ENCODE measurements around the gene BBS9. TPM values are rescaled to one million over a fixed set of nuclear protein-coding genes. Genes with fewer than 3 reads are reported as not detected.

BBS9 gene
- total RNA-seq, 4 donors from 2014 or later = 16.4 to 26.0 (median 21.4) TPM

GRCh38 chr7:33339074-33339790 lies 209.9 kb downstream of the BBS9 start:
- H3K27ac ChIP-seq = no peak overlapping the region
- H3K9me3 ChIP-seq = no peaks in the 10 kb centered on the region
- no peaks in the 10 kb centered on the region for H3K27me3 ChIP-seq
- no peaks in the 10 kb centered on the region for H3K4me1 ChIP-seq
- H3K4me3 ChIP-seq = no peak overlapping the region
- DNase-seq (ENCODE audit: low spot score in 2 of 2) = no peak
- H3K36me3 ChIP-seq = no peaks in the 10 kb centered on the region
- WGBS = 46% methylated on average over 3 of the region's 3 CpGs
- TF ChIP-seq EP300 (IDR thresholded peaks at IDR 0.05) = no peak
- no peak for TF ChIP-seq POLR2A (IDR thresholded peaks at IDR 0.05)
- TF ChIP-seq, protein P1, sequence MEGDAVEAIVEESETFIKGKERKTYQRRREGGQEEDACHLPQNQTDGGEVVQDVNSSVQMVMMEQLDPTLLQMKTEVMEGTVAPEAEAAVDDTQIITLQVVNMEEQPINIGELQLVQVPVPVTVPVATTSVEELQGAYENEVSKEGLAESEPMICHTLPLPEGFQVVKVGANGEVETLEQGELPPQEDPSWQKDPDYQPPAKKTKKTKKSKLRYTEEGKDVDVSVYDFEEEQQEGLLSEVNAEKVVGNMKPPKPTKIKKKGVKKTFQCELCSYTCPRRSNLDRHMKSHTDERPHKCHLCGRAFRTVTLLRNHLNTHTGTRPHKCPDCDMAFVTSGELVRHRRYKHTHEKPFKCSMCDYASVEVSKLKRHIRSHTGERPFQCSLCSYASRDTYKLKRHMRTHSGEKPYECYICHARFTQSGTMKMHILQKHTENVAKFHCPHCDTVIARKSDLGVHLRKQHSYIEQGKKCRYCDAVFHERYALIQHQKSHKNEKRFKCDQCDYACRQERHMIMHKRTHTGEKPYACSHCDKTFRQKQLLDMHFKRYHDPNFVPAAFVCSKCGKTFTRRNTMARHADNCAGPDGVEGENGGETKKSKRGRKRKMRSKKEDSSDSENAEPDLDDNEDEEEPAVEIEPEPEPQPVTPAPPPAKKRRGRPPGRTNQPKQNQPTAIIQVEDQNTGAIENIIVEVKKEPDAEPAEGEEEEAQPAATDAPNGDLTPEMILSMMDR (IDR thresholded peaks at IDR 0.05) = no peak
- no peak for TF ChIP-seq POLR2AphosphoS5 (IDR thresholded peaks at IDR 0.05)

GRCh38 chr7:33346055-33346454 lies 216.7 kb downstream of the BBS9 start:
- H3K27me3 ChIP-seq = no peaks in the 10 kb centered on the region
- peaks cover 8% of the 10 kb centered on the region for H3K36me3 ChIP-seq
- H3K9me3 ChIP-seq = no peaks in the 10 kb centered on the region
- no peak for DNase-seq (ENCODE audit: low spot score in 2 of 2)
- no peak overlapping the region for H3K4me3 ChIP-seq
- no peaks in the 10 kb centered on the region for H3K4me1 ChIP-seq
- 90% methylated on average over 3 of the region's 3 CpGs for WGBS
- TF ChIP-seq EP300 (IDR thresholded peaks at IDR 0.05) = no peak
- TF ChIP-seq POLR2A (IDR thresholded peaks at IDR 0.05) = no peak
- TF ChIP-seq POLR2AphosphoS5 (IDR thresholded peaks at IDR 0.05) = no peak
- TF ChIP-seq, protein P1 (IDR thresholded peaks at IDR 0.05) = no peak
- no peak overlapping the region for H3K27ac ChIP-seq

DNA sequence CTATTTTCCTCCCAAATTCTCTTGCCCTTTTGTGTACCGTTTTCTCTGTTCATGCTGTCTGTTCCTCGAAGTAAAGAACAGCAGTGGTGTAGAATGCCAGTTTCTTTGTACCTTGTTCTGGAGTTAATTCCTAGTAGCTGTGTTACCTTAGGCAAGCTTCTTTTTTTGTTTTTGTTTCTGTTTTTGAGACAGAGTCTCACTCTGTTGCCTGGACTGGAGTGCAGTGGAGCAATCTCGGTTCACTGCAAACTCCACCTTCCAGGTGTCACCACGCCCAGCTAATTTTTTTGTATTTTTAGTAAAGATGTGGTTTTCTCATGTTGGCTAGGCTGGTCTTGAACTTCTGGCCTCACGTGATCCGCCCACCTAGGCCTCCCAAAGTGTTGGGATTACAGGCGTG lies 221.2 kb downstream of the BBS9 start:
- Histone ChIP-seq H3K9me3 (no peaks in the 10 kb centered on the region), H3K36me3 (peaks cover 8% of the 10 kb centered on the region), H3K4me1 (no peaks in the 10 kb centered on the region), H3K4me3 (no peak overlapping the region), H3K27me3 (no peaks in the 10 kb centered on the region), H3K27ac (no peak overlapping the region)
- WGBS = 93% methylated on average over 7 of the region's 7 CpGs
- DNase-seq (ENCODE audit: low spot score in 2 of 2) = no peak
- TF ChIP-seq POLR2A (IDR thresholded peaks at IDR 0.05) = no peak
- TF ChIP-seq, protein P1 (IDR thresholded peaks at IDR 0.05) = no peak
- no peak for TF ChIP-seq EP300 (IDR thresholded peaks at IDR 0.05)
- TF ChIP-seq POLR2AphosphoS5 (IDR thresholded peaks at IDR 0.05) = no peak

DNA sequence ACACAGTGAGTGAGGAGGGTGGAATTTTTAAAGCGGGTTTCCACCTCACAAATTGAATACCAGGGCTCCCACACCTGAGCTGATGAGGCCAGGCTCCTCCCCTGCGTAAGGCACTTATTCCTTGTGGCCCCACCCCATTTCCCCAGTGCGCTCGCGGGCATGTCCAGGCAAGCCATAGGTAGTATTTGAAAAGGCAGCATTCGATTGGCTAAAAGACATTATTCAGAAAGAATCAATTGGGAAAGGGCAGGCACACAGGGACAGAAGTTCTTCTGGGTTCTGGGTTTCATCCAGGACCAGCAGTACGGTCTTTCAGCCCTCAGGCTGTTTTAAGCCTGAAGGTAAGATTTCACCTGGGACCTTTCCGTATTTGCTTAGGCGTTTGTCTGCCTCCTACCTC lies 222.3 kb downstream of the BBS9 start:
- no peak for DNase-seq (ENCODE audit: low spot score in 2 of 2)
- Histone ChIP-seq H3K9me3 (no peaks in the 10 kb centered on the region), H3K27ac (no peak overlapping the region), H3K4me1 (no peaks in the 10 kb centered on the region), H3K27me3 (no peaks in the 10 kb centered on the region), H3K36me3 (peaks cover 8% of the 10 kb centered on the region), H3K4me3 (no peak overlapping the region)
- WGBS = 96% methylated on average over 9 of the region's 9 CpGs
- TF ChIP-seq, protein P1 (IDR thresholded peaks at IDR 0.05) = no peak
- TF ChIP-seq POLR2AphosphoS5 (IDR thresholded peaks at IDR 0.05) = no peak
- no peak for TF ChIP-seq POLR2A (IDR thresholded peaks at IDR 0.05)
- no peak for TF ChIP-seq EP300 (IDR thresholded peaks at IDR 0.05)

GRCh38 chr7:33354201-33354600 lies 224.8 kb downstream of the BBS9 start:
- no peaks in the 10 kb centered on the region for H3K27me3 ChIP-seq
- no peak overlapping the region for H3K4me3 ChIP-seq
- H3K4me1 ChIP-seq = no peaks in the 10 kb centered on the region
- no peak for TF ChIP-seq POLR2AphosphoS5 (IDR thresholded peaks at IDR 0.05)
- no peak for TF ChIP-seq POLR2A (IDR thresholded peaks at IDR 0.05)
- TF ChIP-seq EP300 (IDR thresholded peaks at IDR 0.05) = no peak
- TF ChIP-seq, protein P1 (IDR thresholded peaks at IDR 0.05) = no peak
- H3K36me3 ChIP-seq = peaks cover 8% of the 10 kb centered on the region
- no peaks in the 10 kb centered on the region for H3K9me3 ChIP-seq
- no peak for DNase-seq (ENCODE audit: low spot score in 2 of 2)
- 83% methylated on average over 5 of the region's 5 CpGs for WGBS
- H3K27ac ChIP-seq = no peak overlapping the region

Measured in suprapubic skin (tissue), 4 donors.